HCT116 (cell line): ENCODE measurements around the gene FAM184A. TPM values are rescaled to one million over a fixed set of nuclear protein-coding genes. Genes with fewer than 3 reads are reported as not detected.

Source experiments
- ATAC-seq: fragments of 200-7000 bp; cut with Tn5 transposase; 2 replicates; pipeline ENCODE4 v1.9.1; 2020; ENCODE audit warnings: mild to moderate bottlenecking, moderate library complexity
- BruUV-seq: library from RNA; stranded (reverse); fragments of 400-500 nt; replicated peaks from 2 replicates; lab custom pipeline; 2021; lab: Mats Ljungman, UMichigan
- CTCF ChIA-PET: fragments of 300-600 bp; sonication (Branson Sonifier 250); formaldehyde crosslinking; loops from one replicate; lab custom pipeline; 2021; ENCODE audit warnings: antibody characterized with exemption; lab: Charles Lee
- POLR2A ChIA-PET: fragments of 300-600, 350-600 bp; sonication (Branson Sonifier 250); formaldehyde crosslinking; loops from one replicate; lab custom pipeline; 2021; ENCODE audit warnings: antibody characterized with exemption; lab: Charles Lee
- RAD21 ChIA-PET, 2 experiments: fragments of 300-600 bp; sonication (Branson Sonifier 250); formaldehyde crosslinking; loops; one replicate each; lab custom pipeline; 2023; ENCODE audit warnings: low total read pairs in 2 of 2; ENCODE audit not compliant: uncharacterized antibody in 2 of 2, unreplicated experiment in 2 of 2, low non-redundant PET in 1 of 2; lab: Charles Lee
- DNase-seq: peaks from one replicate; pipeline ENCODE4 v3.0.0-alpha.2; 2010; ENCODE audit warnings: low read depth, low spot score
- H2AFZ ChIP-seq: fragments of 200-600 bp; shearing (Covaris generic), sonication (generic); 2 replicates; pipeline ENCODE4 v1.6.1; 2017; ENCODE audit warnings: low read depth, mixed run types, mixed read lengths, antibody characterized with exemption, low read length; ENCODE audit not compliant: poor library complexity, severe bottlenecking
- H3K27ac ChIP-seq: 2 replicates; pipeline ENCODE4 v1.5.1; 2012; ENCODE audit warnings: low read depth, low read length
- H3K27me3 ChIP-seq: fragments of 200-600 bp; sonication (generic); 2 replicates; pipeline ENCODE4 v1.6.1; 2016; ENCODE audit warnings: mixed run types, low read length, mixed read lengths; ENCODE audit not compliant: insufficient read depth
- H3K36me3 ChIP-seq, 2 experiments: fragments of 200-500 bp in 1 of 2; fragments of 200-600 bp in 1 of 2; sonication (Bioruptor generic) in 1 of 2; sonication (generic) in 1 of 2; 2 replicates each; pipeline versions ENCODE4 v1.5.1 to v1.6.1; 2014 to 2016; ENCODE audit warnings: low read length in 2 of 2, inconsistent platforms in 1 of 2, mixed read lengths in 1 of 2, mixed run types in 1 of 2; ENCODE audit not compliant: insufficient read depth in 2 of 2, control insufficient read depth in 1 of 2
- H3K4me1 ChIP-seq, 2 experiments: fragments of 200-600 bp in 1 of 2; sonication (generic) in 1 of 2; 2 replicates each; pipeline versions ENCODE4 v1.5.1 to v1.6.1; 2012 to 2017; ENCODE audit warnings: low read length in 2 of 2, inconsistent platforms in 1 of 2, mild to moderate bottlenecking in 1 of 2, mixed read lengths in 1 of 2, mixed run types in 1 of 2, moderate library complexity in 1 of 2; ENCODE audit not compliant: insufficient read depth in 2 of 2, control insufficient read depth in 1 of 2
- H3K4me2 ChIP-seq: fragments of 200-600 bp; sonication (generic); 2 replicates; pipeline ENCODE4 v1.6.1; 2017; ENCODE audit warnings: mixed run types, low read length, mixed read lengths
- H3K4me3 ChIP-seq, 2 experiments: fragments of 200-600 bp in 1 of 2; sonication (generic) in 1 of 2; replicated peaks in 1 of 2; 2 replicates each; pipeline ENCODE4 v1.5.1; 2011 to 2016; ENCODE audit warnings: low read length in 2 of 2, control low read depth in 1 of 2, low read depth in 1 of 2, mild to moderate bottlenecking in 1 of 2, mixed read lengths in 1 of 2, mixed run types in 1 of 2
- H3K79me2 ChIP-seq: fragments of 200-600 bp; sonication (generic); 2 replicates; pipeline ENCODE4 v1.6.1; 2017; ENCODE audit warnings: mild to moderate bottlenecking, mixed run types, low read length, moderate library complexity, mixed read lengths; ENCODE audit not compliant: insufficient read depth
- H3K9ac ChIP-seq: fragments of 200-600 bp; sonication (generic); 2 replicates; pipeline ENCODE4 v1.6.1; 2016; ENCODE audit warnings: low read length, mixed read lengths
- H3K9me2 ChIP-seq: fragments of 200-600 bp; sonication (generic), shearing (Covaris generic); 2 replicates; pipeline ENCODE4 v1.6.1; 2017; ENCODE audit warnings: mixed run types, mild to moderate bottlenecking, moderate library complexity; ENCODE audit not compliant: insufficient read depth
- H3K9me3 ChIP-seq, 2 experiments: fragments of 200-500 bp in 1 of 2; fragments of 200-600 bp in 1 of 2; sonication (Bioruptor generic) in 1 of 2; sonication (generic) in 1 of 2; 2 replicates each; pipeline ENCODE4 v1.6.1; 2014 to 2017; ENCODE audit warnings: low read length in 2 of 2, mixed read lengths in 2 of 2, inconsistent platforms in 1 of 2, low read depth in 1 of 2, mild to moderate bottlenecking in 1 of 2, mixed run types in 1 of 2, moderate library complexity in 1 of 2; ENCODE audit not compliant: control insufficient read depth in 1 of 2, insufficient read depth in 1 of 2
- H4K20me1 ChIP-seq: fragments of 200-600 bp; sonication (generic), shearing (Covaris generic); 2 replicates; pipeline ENCODE4 v1.6.1; 2017; ENCODE audit warnings: mixed run types, mild to moderate bottlenecking, moderate library complexity; ENCODE audit not compliant: insufficient read depth
- EGR1 ChIP-seq: IDR thresholded peaks from 2 replicates; pipeline ENCODE4 v1.6.1; 2012; ENCODE audit warnings: low read depth
- POLR2A ChIP-seq: IDR thresholded peaks from 2 replicates; pipeline ENCODE4 v1.7.0; 2011; ENCODE audit warnings: borderline replicate concordance; ENCODE audit not compliant: insufficient read depth, insufficient read length; ENCODE audit errors: extremely low read depth
- SP1 ChIP-seq: IDR thresholded peaks from 2 replicates; pipeline ENCODE4 v1.6.1; 2012; ENCODE audit warnings: low read depth
- SRF ChIP-seq: IDR thresholded peaks from 2 replicates; pipeline ENCODE4 v1.6.1; 2012; ENCODE audit warnings: low read depth
- intact Hi-C: fragments of 100-400 bp; cut with micrococcal nuclease; formaldehyde crosslinking; loops from 2 replicates; pipeline ENCODE4 v1.10.0; 2022
- total RNA-seq: library from RNA; stranded (reverse); gene quantifications from one replicate; pipeline ENCODE4 v1.2.1, GENCODE V29; 2021; ENCODE audit not compliant: unreplicated experiment
- TF ChIP-seq, protein P1 (sequence below): IDR thresholded peaks from 2 replicates; pipeline ENCODE4 v1.6.1; 2012
- TF ChIP-seq, protein P2 (sequence below): IDR thresholded peaks from 2 replicates; pipeline ENCODE4 v1.6.1; 2011; ENCODE audit warnings: mild to moderate bottlenecking, low read length, moderate library complexity; ENCODE audit not compliant: insufficient replicate concordance; ENCODE audit errors: extremely low read depth
- TF ChIP-seq, protein P3 (sequence below): IDR thresholded peaks from 2 replicates; pipeline ENCODE4 v1.6.1; 2012; ENCODE audit warnings: low read depth

The FAM184A gene
- total RNA-seq, 1 experiment from 2014 or later, result 2.4 TPM

DNA sequence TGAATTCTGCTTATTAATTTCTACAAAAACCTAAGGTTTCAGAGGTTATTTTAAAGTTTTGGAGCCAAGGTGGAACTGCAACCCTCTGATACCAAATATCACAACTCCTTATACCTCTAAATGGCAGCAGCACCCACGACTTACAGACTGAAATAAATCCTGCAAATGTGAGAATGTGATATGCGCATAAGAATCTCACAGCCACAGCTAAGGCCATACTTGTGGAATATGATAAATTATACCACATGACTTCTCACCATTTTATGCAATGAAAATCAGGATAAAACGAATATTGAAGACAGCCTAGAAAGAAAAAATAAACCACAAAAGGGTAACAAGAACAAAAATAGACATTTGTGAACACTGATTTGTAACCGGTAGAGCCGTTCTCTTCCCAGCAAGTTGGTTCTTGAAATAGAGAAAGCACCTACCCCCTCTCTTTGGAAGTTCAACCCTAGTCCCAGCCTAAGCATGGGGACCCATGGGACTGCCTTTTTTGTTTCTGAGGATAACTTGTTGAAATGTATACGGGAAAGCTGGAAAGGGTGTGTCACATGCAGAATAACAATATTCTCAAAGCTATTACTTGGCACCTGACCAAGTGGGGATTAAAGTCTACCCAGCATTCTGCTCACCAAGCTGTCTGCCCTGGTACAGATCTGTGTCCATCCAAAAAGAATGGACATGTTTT, 96.4 kb downstream of the FAM184A start:
- ChIA-PET POLR2A (no interaction called here), CTCF (no interaction called here), RAD21 (no interaction called here)
- BruUV-seq, result no TSS peak
- intact Hi-C loops, result no loop called here
- ATAC-seq (no peak), DNase-seq (no peak)
- H3K4me2 ChIP-seq, result no peak overlapping the region
- H3K9me2 ChIP-seq, result no peaks in the 10 kb centered on the region
- no peak overlapping the region for H3K9ac ChIP-seq
- no peaks in the 10 kb centered on the region for H3K9me3 ChIP-seq
- no peaks in the 10 kb centered on the region for H3K36me3 ChIP-seq
- no peaks in the 10 kb centered on the region for H3K4me1 ChIP-seq
- no peak overlapping the region for H3K27ac ChIP-seq
- no peak overlapping the region for H2AFZ ChIP-seq
- H3K4me3 ChIP-seq, result no peak overlapping the region
- no peaks in the 10 kb centered on the region for H4K20me1 ChIP-seq
- H3K27me3 ChIP-seq, result no peaks in the 10 kb centered on the region
- no peak for TF ChIP-seq SP1
- TF ChIP-seq, protein P1, sequence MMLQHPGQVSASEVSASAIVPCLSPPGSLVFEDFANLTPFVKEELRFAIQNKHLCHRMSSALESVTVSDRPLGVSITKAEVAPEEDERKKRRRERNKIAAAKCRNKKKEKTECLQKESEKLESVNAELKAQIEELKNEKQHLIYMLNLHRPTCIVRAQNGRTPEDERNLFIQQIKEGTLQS, result no peak
- TF ChIP-seq, protein P2, sequence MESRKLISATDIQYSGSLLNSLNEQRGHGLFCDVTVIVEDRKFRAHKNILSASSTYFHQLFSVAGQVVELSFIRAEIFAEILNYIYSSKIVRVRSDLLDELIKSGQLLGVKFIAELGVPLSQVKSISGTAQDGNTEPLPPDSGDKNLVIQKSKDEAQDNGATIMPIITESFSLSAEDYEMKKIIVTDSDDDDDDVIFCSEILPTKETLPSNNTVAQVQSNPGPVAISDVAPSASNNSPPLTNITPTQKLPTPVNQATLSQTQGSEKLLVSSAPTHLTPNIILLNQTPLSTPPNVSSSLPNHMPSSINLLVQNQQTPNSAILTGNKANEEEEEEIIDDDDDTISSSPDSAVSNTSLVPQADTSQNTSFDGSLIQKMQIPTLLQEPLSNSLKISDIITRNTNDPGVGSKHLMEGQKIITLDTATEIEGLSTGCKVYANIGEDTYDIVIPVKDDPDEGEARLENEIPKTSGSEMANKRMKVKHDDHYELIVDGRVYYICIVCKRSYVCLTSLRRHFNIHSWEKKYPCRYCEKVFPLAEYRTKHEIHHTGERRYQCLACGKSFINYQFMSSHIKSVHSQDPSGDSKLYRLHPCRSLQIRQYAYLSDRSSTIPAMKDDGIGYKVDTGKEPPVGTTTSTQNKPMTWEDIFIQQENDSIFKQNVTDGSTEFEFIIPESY, result no peak
- TF ChIP-seq SRF, result no peak
- no peak for TF ChIP-seq POLR2A
- TF ChIP-seq, protein P3, sequence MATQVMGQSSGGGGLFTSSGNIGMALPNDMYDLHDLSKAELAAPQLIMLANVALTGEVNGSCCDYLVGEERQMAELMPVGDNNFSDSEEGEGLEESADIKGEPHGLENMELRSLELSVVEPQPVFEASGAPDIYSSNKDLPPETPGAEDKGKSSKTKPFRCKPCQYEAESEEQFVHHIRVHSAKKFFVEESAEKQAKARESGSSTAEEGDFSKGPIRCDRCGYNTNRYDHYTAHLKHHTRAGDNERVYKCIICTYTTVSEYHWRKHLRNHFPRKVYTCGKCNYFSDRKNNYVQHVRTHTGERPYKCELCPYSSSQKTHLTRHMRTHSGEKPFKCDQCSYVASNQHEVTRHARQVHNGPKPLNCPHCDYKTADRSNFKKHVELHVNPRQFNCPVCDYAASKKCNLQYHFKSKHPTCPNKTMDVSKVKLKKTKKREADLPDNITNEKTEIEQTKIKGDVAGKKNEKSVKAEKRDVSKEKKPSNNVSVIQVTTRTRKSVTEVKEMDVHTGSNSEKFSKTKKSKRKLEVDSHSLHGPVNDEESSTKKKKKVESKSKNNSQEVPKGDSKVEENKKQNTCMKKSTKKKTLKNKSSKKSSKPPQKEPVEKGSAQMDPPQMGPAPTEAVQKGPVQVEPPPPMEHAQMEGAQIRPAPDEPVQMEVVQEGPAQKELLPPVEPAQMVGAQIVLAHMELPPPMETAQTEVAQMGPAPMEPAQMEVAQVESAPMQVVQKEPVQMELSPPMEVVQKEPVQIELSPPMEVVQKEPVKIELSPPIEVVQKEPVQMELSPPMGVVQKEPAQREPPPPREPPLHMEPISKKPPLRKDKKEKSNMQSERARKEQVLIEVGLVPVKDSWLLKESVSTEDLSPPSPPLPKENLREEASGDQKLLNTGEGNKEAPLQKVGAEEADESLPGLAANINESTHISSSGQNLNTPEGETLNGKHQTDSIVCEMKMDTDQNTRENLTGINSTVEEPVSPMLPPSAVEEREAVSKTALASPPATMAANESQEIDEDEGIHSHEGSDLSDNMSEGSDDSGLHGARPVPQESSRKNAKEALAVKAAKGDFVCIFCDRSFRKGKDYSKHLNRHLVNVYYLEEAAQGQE, result no peak
- no peak for TF ChIP-seq EGR1
- no peaks in the 10 kb centered on the region for H3K79me2 ChIP-seq
